PFSK-1 (cell line): Measurements from ENCODE around the gene GLYATL3.

Experiments
- POLR2AphosphoS5 ChIP-seq: IDR thresholded peaks from 2 replicates; pipeline ENCODE4 v1.6.1; 2012; ENCODE audit warnings: low read depth, mild to moderate bottlenecking, control low read depth, low read length, moderate library complexity
- SIN3A ChIP-seq: IDR thresholded peaks from 2 replicates; pipeline ENCODE4 v1.6.1; 2012; ENCODE audit warnings: mild to moderate bottlenecking, low read length, moderate library complexity, borderline replicate concordance; ENCODE audit not compliant: insufficient read depth
- TAF1 ChIP-seq: IDR thresholded peaks from 2 replicates; pipeline ENCODE4 v1.6.1; 2012; ENCODE audit warnings: low read length, control low read depth, borderline replicate concordance; ENCODE audit not compliant: insufficient read depth
- TF ChIP-seq, protein P1 (sequence below), 2 experiments: IDR thresholded peaks; 2 replicates each; pipeline versions ENCODE4 v1.6.1 to v1.8.0; 2011 to 2012; ENCODE audit warnings: low read depth in 2 of 2, low read length in 2 of 2, control low read depth in 1 of 2, inconsistent platforms in 1 of 2, mild to moderate bottlenecking in 1 of 2, moderate library complexity in 1 of 2; ENCODE audit not compliant: insufficient read depth in 1 of 2

DNA sequence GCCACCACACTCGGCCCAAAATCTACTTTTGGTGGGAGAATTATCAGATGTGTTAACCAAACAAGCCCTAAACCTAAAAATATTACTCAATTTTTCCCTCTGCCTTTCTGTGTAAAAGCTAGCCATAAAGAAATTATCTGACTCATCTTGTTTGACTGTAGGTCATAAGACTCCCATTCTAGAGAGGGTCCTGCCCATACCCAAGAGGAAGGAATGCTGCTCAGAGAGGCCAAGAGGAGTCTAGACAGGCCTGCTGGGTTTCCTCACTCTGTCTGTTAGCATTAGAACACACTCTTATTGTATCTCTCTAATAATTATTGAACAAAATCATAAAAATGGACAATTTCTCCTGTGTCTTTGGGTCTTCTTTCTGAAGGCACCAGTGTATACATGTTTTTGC, 76.9 kb downstream of the GLYATL3 start:
- TF ChIP-seq, protein P1, sequence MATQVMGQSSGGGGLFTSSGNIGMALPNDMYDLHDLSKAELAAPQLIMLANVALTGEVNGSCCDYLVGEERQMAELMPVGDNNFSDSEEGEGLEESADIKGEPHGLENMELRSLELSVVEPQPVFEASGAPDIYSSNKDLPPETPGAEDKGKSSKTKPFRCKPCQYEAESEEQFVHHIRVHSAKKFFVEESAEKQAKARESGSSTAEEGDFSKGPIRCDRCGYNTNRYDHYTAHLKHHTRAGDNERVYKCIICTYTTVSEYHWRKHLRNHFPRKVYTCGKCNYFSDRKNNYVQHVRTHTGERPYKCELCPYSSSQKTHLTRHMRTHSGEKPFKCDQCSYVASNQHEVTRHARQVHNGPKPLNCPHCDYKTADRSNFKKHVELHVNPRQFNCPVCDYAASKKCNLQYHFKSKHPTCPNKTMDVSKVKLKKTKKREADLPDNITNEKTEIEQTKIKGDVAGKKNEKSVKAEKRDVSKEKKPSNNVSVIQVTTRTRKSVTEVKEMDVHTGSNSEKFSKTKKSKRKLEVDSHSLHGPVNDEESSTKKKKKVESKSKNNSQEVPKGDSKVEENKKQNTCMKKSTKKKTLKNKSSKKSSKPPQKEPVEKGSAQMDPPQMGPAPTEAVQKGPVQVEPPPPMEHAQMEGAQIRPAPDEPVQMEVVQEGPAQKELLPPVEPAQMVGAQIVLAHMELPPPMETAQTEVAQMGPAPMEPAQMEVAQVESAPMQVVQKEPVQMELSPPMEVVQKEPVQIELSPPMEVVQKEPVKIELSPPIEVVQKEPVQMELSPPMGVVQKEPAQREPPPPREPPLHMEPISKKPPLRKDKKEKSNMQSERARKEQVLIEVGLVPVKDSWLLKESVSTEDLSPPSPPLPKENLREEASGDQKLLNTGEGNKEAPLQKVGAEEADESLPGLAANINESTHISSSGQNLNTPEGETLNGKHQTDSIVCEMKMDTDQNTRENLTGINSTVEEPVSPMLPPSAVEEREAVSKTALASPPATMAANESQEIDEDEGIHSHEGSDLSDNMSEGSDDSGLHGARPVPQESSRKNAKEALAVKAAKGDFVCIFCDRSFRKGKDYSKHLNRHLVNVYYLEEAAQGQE (IDR thresholded peaks at IDR 0.05; ENCODE audit: insufficient read depth in 1 of 2, low read depth in 2 of 2, low read length in 2 of 2): no peak
- TF ChIP-seq POLR2AphosphoS5 (no peak), SIN3A (no peak), TAF1 (no peak)
